HG02678 (cell line): ENCODE measurements around the gene METAP1.
"Not testable (repeated sequence)": the region's sequence is repeated elsewhere in the genome, so short reads cannot be mapped to it uniquely, and the experiment has no call there.

Source experiments
- ATAC-seq: cut with Tn5 transposase; IDR thresholded peaks from one replicate; pipeline ENCODE4 v1.9.1; 2021; ENCODE audit warnings: mild to moderate bottlenecking, moderate library complexity; ENCODE audit not compliant: unreplicated experiment

METAP1 gene

GRCh38 chr4:99054428-99054994 lies 59.0 kb downstream of the METAP1 start:
- ATAC-seq, result peak; percentile 53

- no peak for ATAC-seq
Measured at GRCh38 chr4:99058228-99058627, 62.7 kb downstream of the METAP1 start.

GRCh38 chr4:99059550-99059949 lies 64.0 kb downstream of the METAP1 start:
- no peak for ATAC-seq

GRCh38 chr4:99061048-99061700 lies 65.7 kb downstream of the METAP1 start:
- no peak for ATAC-seq

GRCh38 chr4:99062120-99062519 lies 66.6 kb downstream of the METAP1 start:
- no peak for ATAC-seq

- ATAC-seq, result not testable (repeated sequence)
Measured at GRCh38 chr4:99065521-99065920, 70.0 kb downstream of the METAP1 start.

- no peak for ATAC-seq
Measured at GRCh38 chr4:99067617-99068016, 72.1 kb downstream of the METAP1 start.

- ATAC-seq, result no peak
Measured at GRCh38 chr4:99071159-99071558, 75.6 kb downstream of the METAP1 start.

- no peak for ATAC-seq
Measured at GRCh38 chr4:99074816-99075215, 79.3 kb downstream of the METAP1 start.

- ATAC-seq, result no peak
Measured at GRCh38 chr4:99076292-99076976, 80.9 kb downstream of the METAP1 start.

- no peak for ATAC-seq
Measured at GRCh38 chr4:99077177-99077576, 81.7 kb downstream of the METAP1 start.

GRCh38 chr4:99078336-99078735 lies 82.8 kb downstream of the METAP1 start:
- ATAC-seq, result no peak

GRCh38 chr4:99078931-99079624 lies 83.6 kb downstream of the METAP1 start:
- ATAC-seq, result no peak

- ATAC-seq, result no peak
Measured at GRCh38 chr4:99079625-99080295, 84.2 kb downstream of the METAP1 start.

- ATAC-seq, result not testable (repeated sequence)
Measured at GRCh38 chr4:99080869-99081268, 85.3 kb downstream of the METAP1 start.

GRCh38 chr4:99082192-99082591 lies 86.7 kb downstream of the METAP1 start:
- no peak for ATAC-seq

- no peak for ATAC-seq
Measured at GRCh38 chr4:99084595-99084994, 89.1 kb downstream of the METAP1 start.

GRCh38 chr4:99088023-99088449 lies 92.5 kb downstream of the METAP1 start:
- peak; percentile 21 for ATAC-seq

GRCh38 chr4:99088481-99089365 lies 93.2 kb downstream of the METAP1 start, which contains the start of gene ADH5:
ADH5 (minus strand) TSS chr4:99088788; CDS start chr4:99088700, 88 bp downstream.
- peak; percentile 91 for ATAC-seq
